GM18520 (cell line): Measurements from ENCODE around the gene ANKRD13A.
"Not testable (repeated sequence)": the region's sequence is repeated elsewhere in the genome, so short reads cannot be mapped to it uniquely, and the experiment has no call there.

Source experiments
- ATAC-seq: cut with Tn5 transposase; IDR thresholded peaks from one replicate; pipeline ENCODE4 v1.9.1; 2021; ENCODE audit not compliant: unreplicated experiment

The ANKRD13A gene

DNA sequence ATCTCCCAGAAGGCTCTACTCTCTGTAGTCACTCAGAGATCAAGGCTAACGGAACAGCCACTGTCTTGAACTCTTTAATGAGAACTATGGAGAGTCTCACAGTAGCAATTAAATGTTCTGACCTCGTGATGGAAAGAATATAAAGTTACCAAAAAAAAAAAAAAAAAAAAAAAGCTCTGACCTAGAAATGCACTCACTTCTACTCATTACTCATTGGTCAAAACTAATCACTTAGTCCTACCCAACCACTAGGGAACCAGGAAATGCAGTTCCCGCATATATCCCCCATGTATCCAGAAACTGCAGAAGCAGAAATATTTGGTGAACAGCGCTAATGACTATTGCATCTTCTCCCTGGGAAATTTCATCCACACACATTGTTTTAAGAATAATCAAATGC, 78.6 kb downstream of the ANKRD13A start:
- ATAC-seq = no peak

DNA sequence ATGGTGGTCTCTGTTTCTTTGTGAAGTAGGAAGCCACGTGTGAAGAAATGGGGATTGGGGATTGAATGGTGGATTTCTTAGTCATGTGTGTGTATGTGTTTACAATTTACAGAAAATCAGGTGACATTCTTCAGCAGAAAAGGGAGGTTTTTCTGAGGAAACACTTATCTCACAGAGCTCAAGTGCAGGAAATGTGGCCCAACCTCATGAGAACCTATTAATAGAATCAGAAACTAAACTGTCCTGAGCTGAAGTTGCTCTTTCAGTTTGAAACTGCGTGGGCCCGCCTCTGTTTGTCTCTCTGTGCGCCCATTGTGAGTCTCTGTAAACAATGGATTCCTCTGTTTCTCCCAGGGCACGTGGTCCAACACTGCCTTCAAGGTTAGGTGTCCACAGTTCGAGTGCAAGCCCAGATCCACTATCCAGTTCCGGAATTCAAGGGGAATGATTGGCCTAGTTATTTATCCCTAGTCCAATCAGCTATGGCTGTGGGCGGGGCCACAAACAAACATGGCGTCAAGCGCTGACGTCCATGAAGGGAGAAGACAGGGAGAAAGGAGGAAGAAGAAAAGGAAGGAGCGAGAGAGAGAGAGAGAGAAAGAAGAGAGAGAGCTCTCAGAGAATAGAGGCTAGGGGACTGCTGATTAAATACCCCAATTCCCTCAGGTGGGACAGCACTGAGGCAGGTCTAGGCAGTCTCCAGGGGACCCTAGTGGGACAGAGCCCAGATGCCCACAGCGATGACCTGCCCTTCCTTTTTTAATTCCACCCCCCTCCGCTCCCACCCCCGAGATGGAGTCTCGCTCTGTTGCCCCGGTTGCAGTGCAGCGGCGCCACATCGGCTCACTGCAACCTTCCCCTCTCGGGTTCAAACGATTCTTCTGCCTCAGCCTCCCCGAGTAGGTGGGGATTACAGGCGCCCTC, 80.5 kb downstream of the ANKRD13A start:
- ATAC-seq = peak; percentile 73

DNA sequence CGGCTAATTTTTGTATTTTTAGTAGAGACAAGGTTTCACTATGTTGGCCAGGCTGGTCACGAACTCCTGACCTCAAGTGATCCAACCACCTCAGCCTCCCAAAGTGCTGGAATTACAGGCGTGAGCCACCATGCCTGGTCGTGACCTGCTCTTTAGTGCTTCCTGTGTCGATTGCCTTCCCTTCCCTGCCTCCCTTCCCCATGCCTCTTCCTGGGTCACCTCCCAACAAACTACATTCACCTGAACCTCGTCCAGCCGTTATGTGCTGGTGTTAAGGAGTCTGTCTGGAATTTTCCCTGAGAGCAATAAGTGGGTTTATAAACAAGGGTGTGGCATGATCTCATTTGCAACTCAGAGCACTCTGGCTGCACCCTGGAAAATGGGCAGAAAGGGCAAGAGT, 81.2 kb downstream of the ANKRD13A start:
- no peak for ATAC-seq

DNA sequence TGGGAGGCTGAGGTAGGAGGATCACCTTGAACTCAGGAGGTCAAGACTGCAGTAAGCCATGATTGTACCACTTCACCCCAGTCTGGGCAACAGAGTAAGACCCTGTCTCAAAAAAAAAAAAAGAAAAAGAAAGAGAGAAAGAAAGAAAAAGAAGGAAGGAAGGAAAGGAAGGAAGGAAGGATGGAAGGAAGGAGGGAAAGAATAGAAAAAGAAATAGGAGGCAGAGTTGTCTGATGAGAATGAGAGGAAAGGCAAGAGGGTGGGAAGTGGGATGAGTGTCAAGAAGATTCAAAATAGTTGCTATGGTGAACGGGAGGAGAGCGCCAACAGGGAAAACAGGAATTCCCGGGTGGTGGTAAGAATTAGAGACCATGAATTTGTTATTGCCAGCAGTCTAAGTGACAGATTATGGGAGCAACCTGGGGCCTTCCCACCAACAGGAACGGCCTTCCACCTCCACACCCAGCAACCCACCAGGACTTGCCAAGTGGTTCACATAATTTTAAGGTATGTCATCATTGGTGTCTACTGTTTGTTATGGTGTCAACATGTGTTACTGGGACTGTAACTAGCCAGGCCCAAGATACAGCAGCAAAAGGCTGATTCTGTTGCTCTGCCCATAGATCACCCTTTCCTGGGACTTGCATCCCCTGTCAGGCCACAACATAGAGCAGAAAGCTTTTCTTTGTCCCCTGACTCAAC, 85.2 kb downstream of the ANKRD13A start:
- ATAC-seq = no peak

DNA sequence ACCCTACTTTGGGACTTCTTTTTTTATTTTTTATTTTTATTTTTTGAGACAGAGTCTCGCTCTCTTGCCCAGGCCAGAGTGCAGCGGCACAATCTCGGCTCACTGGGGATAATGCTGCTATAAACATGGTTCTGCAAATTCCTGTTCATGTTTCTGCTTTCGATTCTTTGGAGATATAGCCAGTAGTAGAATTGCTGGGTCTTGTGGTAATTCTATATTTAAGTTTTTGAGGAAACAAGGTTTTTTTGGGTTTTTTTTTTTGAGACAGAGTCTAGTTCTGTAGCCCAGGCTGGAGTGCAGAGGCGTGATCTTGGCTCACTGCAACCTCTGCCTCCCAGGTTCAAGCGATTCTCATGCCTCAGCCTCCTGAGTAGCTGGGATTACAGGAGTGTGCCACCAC, 89.0 kb downstream of the ANKRD13A start:
- ATAC-seq = not testable (repeated sequence)

DNA sequence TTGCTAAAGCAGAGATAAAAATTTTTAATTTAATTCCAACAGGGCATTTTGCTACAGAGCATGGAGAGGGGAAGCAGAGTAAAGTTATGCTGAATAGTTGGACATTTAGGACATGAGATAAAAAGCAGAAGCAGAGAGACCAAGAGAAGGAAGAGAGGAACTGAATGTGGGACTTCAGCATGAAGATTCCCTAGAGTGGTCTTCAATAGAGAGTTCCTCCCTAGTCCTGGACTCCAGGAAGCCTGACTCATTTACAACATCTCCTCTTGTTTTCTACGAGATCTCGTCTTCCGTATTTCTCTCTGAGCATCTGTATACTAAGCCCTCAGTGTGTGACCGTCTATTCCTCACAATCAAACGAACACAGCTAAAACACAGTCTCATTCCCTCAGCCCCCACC, 89.7 kb downstream of the ANKRD13A start:
- no peak for ATAC-seq
